NCI-H2081 treated with DMSO at 0.1 percent for 48 hours (cell line): ENCODE results near the gene PPFIA1.

Experiments used
- DNase-seq: peaks from one replicate; lab custom pipeline; 2025; lab: John Stamatoyannopoulos, UW

PPFIA1 gene

DNA sequence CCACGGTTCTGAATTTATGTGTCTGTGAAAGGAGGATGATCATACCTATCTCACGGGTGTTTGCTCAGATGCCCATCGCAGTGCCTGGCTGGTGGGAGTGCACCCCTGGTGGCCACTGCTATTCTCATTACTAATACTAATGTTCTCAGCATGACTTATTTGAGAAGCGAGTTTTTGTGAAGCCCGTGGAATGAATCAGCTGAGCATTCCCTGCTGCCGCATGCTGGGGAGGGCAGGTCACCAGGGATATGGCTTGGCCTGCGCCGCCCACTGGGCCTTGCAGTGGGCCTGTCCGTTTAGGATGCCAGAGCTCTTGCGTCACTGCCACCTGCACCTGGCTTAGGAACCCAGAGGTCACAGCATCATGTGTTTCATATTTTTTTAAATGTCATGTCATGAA is 144.7 kb downstream of the PPFIA1 start:
- no peak for DNase-seq

DNA sequence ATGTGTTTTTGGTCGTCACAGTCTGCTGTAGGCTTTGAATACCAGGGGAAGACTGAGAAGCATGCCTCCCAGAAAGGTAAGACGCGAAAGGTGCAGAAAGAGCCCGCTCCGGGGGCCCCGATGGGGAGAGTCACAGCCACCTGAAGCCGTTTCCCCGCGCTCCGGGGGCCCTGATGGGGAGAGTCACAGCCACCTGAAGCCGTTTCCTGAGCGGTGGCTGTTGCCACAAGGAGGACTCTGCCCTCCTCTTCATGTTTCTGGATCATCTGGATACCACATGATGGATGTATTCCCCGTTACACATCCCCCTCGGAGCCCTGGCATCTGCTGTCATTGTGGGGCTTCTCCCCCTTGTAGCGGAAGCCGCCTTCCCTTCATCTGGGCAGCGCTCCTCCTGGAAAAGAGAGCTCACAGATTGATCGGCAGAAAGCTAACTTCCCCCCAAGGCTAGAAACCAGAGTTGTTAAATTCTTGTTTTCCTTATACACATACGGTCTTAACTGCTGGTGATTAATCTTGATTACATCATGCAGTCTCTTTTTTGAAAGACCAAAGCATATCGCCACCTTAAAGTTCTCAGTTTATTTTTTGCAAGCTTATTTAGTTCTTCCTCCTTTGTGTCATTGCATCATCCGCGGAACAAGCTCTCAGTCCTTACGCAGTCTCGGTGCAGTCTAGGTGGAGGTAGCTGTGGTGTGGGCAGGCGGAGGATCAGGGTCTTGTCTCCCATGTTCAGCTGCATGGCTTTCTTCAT is 145.3 kb downstream of the PPFIA1 start:
- no peak for DNase-seq

DNA sequence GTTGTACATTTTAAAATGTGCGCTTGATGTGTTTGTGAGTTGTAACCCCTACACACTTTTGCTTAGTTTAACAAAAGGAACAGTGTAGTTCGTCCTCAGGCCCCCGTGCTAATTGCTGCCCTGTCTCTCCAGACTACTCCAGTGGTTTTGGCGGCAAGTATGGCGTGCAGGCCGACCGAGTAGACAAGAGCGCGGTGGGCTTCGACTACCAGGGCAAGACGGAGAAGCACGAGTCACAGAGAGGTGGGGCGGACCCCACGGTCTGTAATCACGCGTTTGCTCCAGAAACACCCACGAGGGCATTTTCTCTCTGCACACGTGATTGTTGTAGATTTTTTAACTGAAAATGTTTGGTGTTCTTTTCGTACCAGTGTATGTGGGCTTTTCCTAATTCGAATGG is 146.4 kb downstream of the PPFIA1 start:
- no peak for DNase-seq

DNA sequence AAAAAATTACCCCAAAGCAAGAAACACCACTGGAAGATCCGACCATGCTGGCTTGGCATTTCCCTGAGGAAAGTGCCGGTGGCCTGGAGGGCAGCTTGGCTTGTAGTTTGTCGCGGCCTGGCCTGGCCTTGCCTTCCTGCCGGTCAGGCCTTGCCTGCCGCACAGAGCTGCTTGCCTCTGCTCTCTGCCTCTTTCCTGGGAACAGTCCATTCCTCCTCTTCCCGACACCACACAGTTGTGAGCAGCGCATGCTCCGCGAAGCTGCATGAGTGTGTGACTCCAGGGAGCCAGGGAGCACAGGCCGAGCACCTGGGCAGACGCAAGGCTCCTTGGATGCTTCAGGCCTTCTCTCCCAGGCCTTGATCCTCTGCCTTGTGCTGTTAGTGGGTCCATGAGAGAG is 147.6 kb downstream of the PPFIA1 start:
- no peak for DNase-seq

DNA sequence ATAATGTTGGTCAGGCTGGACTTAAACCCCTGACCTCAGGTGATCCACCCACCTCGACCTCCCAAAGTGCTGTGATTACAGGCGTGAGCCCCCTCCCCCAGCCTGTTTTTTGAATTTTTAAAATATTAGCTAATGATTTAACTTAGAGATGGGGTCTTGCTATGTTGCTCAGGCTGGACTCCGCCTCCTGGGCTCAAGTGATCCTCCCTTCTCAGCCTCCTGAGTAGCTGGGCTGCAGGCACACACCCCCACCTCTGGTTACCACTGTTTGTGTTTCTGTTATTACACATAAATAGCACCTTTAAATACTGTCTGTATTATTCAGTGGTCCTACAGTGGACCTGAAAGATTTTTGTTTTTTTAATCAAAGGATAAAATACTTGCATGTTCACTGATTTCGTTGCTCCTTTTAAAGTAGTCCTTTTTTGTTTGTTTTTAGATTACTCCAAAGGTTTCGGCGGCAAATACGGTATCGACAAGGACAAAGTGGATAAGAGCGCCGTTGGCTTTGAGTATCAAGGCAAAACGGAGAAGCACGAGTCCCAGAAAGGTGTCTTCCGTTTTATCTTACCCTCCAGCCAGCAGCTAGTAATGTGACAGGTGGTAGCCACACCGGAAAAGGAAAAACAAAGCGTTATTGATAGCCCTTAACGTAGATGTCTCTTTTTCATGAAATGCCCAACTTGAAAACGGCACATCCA is 149.0 kb downstream of the PPFIA1 start:
- no peak for DNase-seq

DNA sequence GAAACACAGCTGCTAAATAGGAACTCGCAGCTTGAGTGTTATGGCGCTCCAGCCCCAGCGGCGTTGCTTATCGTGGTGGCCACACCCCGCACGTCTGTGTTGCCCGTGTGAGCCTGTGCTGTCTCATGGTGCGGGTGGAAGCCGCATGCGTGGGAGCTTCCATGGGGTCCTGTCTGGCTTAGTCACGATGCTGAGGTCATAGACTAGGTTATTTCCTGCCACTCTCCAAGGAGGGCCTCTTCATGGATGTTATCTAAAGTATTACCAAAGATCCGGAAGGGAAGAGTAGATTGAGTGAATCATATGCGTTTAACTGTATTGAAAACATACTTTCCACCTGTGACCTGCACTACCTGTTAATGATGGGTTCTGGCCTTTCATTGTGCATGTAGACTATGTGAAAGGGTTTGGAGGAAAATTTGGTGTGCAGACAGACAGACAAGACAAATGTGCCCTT is 149.5 kb downstream of the PPFIA1 start:
- DNase-seq = no peak

DNA sequence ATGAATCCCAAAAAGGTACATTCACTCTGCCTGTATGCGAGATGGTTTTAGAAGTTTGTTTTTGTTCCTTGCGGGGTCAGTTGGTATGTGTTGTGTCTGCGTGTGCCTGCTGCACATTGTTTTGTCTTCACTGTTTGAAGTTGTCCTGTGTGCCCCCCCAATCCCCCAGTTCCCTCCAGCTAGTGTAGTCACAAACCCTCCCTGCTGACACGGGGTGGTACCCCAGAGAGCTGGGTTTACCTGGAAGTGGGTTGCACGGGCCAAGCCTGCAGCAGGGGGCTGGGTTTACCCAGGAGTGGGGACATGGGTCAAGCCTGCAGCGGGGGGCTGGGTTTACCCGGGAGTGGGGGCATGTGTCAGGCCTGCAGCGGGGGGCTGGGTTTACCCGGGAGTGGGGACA is 150.0 kb downstream of the PPFIA1 start:
- no peak for DNase-seq

DNA sequence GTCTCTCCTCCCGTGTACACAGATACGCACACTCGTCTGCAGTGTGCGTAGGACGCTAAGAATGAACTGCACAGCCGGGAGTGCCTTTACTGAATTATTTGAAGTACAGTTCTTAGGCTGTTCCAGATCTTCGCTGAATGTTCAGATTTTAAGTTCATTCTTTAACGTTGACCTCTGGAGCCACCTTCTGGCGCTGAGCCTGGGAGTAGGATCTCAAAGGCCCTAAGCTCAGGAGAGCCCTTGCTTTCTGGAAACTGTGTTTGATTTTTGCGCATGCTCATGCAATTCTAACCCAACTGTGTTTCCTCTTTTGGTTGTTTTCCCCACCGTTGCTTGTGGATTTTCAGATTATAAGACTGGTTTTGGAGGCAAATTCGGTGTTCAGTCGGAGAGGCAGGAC is 150.6 kb downstream of the PPFIA1 start:
- no peak for DNase-seq

DNA sequence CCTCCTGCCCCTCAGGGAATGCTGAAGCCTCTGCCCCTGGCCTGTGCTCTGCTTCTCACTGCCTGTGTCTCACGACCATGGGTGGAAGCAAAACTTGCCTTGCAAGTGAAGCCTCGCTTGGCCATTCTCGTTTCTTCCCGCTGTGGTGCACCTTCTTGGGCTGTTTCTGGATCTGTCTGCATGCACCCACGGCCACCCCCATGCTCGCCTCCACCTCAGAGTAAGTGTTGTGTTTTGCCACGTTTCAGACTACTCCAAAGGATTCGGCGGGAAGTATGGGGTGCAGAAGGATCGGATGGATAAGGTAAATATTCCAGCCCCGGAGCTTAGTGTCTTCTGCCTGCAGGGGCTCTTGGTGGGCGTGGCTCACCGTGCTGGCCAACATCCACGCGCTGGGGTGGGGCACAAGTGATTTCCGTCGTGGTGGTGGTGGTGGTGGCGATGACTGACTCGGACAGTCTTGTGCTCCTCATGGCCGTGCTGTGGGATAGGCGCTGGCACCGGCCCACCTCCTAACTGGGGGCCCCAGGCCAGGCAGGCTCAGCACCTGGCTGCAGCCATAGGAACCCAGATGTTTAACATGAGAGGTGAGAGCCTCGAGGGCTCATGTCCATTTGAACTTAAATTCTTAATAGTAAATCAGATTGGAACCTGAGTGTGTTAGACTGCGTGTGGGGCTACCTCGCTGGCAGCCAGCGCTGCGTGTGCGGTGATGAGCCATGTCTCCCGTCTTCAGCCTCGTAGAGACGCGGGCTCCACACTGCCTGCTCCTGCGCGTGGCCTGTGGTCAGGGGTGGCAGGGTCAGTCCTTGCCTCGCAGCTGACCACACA is 152.4 kb downstream of the PPFIA1 start:
- no peak for DNase-seq

DNA sequence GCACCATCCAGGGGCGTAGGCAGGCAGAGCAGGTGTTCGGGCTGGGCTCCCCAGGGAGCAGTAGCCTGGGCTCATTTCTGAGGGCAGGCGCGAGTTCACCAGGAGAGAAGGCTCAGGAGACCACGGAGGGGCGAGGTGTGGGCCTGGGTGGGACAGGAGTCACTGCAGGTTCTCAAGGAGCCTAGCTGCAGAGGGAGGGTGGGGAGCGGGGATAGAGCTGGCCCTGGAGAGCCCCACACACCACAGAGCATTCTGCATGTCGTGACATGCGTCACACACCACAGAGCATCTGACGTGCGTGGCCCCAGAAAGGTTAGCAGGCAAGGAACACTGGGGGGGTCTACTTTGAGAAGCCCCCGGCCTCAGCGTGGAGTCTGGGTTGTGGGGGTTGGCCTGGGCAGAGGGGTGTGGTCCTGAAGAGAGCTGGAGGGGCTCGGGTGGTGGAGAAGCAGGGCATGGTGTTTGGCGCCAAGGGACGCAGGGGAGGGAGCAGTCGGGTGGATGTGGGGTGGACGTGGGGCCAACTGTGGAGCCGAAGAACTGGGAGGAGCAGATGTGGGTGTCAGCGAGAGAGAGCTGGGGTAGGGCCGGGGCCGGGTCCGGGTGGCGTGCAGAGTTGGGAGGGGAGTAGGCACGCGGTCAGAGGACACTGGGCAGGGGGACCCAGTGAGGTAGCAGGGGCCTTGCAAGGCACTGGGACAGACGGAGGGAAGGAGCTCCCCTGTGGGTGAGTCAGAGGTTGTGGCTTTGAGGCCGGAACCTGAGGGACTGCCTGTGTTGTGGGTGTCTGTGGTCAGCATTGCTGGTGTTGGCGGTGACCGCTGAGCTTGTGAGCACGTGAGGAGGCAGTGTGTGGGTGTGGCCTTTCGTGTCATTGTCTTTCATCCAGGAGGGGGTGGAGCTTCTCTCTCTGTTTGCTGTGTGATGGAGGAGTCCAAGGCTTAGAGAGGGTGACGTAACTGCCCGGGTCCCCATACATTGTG is 153.3 kb downstream of the PPFIA1 start:
- DNase-seq = no peak

DNA sequence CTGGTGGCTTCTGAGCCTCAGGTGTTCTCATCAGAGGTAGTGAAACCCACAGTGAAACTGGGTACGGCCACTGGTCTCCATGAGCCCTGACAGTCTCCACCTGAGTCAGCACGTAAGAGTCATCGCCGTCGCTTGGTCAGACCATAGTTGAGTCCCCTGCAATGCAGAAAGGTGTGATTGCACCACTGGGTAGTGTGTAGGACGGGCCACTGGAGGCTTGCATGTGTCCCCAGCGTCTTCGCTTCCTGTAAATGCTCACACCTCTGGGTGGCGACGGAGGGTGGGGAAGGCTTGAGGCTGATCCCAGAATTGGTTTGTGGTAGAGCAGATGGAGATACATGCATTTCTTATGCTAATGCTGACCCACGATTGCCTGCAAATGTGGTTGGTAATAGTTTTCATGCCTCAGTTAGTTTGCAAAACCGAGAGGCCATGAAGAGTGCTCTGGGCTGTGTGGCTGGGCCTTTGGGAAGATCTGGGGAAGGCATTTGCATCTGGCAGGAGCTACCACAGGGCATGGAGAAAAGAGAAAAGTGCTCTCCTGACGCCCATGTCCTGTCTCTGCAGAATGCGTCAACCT is 154.4 kb downstream of the PPFIA1 start:
- DNase-seq = no peak

DNA sequence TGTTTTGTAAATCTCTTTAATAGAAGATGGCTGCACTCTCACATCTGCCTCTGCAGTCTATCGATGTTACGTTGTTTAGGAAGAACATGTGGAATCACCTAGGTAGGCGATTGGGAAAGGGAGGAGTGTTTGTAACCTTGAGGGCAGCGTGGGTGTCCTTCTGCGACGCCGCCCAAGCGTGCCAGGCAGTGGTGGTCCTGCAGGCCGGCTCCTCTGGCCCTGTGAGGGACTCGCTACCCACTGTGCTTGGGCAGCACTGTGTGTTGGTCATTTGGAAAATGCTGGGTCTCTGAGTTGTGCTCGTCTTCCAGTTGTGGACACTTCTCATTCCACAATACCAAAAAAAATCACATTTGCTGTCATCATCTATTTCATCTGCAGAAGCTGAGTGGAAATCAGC is 156.9 kb downstream of the PPFIA1 start:
- DNase-seq = no peak

DNA sequence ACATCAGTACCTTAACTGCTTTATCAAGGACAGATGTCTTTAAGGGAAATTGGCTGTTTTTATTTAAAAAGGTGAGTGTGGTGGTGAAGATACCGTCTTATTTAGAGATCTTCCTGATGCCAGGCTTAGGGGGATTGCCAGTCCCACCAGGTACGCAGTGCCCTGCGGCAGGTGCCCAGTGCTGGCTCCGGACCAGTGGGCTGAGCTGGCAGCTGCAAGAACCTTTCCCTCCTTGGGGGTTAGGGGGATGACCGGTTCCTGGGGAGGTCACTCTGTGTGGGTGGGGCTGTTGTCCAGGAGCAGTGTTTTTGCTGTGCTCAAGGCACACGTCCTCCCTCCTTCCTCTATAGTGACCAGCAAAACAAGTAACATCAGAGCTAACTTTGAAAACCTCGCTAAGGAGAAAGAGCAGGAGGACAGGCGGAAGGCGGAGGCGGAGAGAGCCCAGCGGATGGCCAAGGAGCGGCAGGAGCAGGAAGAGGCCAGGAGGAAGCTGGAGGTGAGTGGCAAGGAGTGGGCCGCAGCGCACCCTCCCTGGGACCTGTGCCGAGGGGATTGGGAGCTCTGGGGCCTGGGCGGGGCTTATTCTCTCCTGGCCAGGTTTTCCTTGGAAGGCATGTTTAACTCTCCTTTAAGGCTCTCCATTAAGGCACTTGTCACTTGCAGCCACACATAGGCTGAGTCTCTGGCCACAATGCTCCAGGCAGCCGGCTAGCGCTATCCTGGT is 158.4 kb downstream of the PPFIA1 start:
- DNase-seq = no peak

DNA sequence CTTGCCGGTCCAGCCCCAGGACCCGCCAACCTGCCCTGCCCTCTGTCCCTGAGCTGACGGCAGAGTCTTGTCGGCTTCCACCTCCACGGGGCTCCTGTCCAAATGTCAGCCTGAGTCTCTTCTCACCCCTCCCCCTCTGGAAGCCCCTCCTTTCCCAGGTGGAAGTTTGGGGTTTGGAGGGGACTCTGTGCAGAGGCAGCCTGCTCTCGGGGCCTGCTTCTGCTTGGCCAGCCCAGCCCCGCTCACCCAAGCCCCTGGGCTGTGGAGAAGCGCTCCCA is 158.9 kb downstream of the PPFIA1 start:
- no peak for DNase-seq

DNA sequence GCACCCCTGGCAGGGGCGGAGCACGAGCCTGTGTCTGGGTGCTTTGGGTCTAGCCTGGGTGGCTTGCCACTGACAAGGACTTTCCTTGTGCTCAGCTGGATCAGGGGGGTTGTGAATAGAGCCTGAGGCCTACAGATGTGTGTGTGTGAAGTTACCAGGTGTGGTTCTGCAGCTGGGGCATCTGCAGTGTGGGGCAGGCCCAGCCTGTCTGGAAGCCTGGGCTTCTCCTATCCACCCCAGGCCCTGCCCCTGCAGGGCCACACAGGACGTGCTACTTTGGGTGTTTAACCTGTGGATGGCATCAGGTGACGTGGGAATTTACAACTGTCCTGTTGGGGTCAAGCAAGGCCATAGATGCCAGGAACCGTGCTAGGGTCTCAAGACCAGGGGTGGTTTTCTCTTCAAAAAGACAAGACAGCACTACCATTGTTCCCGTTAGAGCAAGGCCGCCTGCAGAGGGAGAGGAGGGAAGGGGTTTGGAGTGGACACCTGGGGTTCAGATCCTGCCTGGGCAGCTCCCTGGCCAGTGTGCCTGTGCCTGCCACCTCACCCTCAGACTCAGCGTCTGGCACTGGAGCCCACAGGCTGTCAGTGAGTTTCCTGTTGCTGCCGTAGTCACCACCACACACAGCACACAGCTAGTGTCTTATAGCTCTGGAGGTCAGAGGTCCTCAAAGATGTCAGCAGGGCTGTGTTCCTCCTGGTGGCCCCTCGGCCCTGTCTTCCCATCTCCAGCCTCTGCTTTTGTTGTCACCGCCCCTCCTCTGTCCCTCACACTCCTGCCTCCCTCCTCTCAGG is 159.4 kb downstream of the PPFIA1 start:
- DNase-seq = no peak

DNA sequence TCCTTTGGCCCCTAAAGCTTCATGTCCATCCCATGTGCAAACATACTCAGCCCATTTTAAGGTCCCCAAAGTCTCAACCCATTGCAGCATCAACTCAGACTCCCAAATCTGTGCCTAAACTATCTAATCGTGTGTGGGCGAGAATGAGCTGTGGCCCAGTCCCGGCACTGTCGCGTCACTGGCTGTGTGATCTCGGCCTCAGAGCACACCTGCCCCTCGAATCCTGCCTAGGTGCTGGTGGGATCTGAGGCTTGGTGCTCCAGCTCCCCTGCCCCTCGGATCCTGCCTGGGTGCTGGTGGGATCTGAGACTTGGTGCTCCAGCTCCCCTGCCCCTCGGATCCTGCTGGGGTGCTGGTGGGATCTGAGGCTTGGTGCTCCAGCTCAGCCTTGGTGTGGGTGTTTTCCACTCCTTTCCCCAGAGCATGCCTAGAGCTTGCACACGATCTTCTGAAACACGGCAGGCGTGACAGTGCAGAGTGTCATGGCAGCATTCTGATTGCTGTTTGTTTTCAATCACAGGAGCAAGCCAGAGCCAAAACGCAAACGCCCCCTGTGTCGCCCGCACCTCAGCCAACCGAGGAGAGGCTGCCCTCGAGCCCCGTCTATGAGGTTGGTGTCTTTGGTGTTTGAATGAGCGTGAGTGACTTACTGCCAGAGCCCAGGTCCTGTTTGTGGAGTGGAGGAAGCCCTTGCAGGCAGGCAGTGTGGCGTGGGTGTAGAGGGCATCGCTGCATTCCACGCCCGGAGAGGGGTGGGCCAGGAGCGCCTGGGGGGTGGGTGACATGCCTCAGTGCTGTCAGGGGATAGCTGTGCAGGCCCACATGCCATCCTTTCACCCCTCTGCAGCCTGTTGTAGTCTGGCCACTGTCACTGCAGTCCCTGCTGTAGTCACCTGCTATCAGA is 160.4 kb downstream of the PPFIA1 start:
- DNase-seq = no peak

DNA sequence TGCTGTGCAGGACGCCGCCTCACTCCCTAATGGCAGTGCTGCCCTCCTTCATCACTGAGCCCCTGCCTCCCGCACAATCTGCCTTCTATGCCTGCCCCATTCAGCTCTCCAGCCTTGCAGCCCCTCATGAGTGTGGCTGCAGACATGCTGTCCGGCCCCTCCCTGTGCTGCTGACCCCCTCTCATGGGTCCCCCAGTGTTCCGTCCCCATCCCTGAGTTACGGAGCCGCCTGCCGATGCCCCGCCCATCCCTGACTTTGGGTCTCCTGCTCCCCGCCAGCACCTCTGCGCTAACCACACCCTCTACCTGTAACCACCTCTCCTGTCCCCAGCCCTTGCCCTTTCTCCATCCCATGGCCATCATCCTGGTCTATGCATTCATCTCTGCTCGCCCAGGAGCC is 161.1 kb downstream of the PPFIA1 start:
- no peak for DNase-seq

DNA sequence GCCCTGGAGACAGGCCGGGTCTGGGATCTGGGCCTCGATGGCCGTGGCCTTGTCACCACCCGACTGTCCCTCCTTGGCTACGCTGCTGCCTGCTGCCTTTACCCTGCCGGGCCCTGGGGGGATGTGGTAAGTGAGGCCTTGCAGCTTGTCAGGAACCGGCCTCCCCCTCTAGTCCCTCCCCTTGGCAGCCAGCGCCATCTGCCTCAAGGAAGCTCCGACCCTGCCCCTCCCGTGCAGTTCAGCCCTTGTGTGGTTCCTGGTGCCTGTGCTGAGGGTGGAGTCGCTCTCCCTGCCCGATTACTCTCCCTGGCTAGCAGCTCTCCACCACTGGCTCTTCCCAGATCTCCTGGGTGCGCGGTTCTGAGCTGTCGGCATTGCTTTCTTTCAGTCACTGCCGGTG is 161.6 kb downstream of the PPFIA1 start:
- DNase-seq = no peak

DNA sequence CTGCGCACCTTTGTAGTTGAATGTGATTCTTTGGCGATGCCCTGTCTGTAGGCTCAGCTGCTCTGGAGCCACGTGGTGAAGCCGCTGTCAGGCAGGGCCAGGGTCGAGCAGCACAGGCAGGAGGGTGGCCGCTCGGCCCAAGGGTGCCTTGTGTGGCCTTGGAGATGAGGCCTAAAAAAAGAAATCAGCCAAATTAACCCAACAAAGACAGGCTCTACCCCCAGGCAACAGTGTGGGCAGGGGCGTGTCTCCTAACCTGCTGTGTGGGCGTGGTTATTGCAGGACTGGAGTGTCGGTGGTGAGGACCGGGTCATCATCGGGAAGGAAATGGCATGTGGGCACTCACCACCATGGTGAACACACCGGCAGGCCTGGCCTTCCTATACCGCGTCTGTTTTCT is 162.1 kb downstream of the PPFIA1 start:
- no peak for DNase-seq
